HG02840 (cell line): ENCODE results near the gene RSPH10B.
A peak's percentile ranks its signal among the peaks of the same experiment; 100 is the strongest.
"Not testable (repeated sequence)": the region's sequence is repeated elsewhere in the genome, so short reads cannot be mapped to it uniquely, and the experiment has no call there.

Source experiments
- ATAC-seq: cut with Tn5 transposase; IDR thresholded peaks from one replicate; pipeline ENCODE4 v1.9.1; 2021; ENCODE audit warnings: mild to moderate bottlenecking, moderate library complexity, moderate number of reproducible peaks; ENCODE audit not compliant: unreplicated experiment, low FRiP score

RSPH10B gene

GRCh38 chr7:5930290-5930689 is 40.2 kb downstream of the RSPH10B start:
- not testable (repeated sequence) for ATAC-seq

DNA sequence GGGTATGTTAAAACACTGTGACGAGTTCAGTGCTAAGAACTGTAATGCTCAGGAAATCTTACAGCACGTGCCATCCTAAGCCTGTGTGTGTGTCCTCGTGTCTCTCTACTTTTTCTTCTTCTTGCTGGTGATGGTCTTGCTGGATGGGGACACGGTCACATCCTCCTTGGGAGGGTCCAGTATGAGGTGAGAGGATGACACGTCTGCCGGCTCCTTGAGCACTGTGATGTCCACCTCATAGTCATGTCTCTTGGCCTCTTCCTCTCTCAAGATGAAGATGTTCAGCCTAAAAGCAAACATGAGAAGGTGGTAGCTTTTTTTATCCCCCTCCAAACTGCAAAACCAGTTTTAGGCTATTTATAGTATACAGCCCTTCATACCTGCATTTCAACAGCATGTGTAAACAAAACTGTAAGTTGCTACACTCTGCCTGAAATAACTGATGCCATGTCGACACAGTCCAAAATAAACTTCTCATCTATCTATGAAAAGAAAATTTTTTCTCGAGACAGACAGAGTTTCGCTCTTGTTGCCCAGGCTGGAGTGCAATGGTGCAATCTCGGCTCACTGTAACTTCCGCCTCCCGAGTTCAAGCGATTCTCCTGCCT is 44.1 kb downstream of the RSPH10B start:
- ATAC-seq: not testable (repeated sequence)

DNA sequence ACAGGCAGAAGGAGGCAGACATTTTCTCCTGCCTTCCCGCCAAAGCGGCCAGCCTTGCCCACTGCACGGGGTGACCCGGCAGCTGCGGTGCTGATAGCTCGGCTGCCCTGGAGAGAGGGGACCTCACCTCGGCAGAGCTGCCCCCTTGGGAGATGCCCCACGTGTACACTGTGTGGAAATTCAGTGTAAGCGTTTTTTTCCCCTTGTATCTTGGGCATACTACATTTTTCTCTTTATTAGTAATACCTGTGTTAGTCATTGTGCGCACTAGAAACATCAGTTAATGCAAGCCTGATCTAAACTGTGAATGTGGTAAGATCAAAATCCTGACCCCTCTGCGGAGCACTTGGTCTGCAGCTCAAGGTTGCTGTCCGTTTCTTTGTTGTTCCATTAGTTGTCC is 45.9 kb downstream of the RSPH10B start:
- ATAC-seq: not testable (repeated sequence)

DNA sequence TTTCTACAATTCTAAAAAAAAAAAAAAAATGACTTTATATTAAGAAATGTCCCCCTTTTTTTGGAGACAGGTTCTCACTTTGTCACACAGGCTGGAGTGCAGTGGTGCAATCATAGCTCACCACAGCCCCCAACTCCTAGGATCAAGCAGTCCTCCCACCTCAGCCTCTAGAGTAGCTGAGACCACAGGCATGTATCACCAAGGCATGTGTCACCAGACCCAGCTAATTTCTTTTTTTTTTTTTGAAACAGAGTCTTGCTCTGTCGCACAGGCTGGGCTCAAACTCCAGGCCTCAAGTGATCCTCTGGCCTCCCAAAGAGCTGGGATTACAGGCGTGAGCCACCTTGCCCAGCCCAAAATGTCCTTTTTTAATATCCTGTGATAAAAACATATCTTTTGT is 46.3 kb downstream of the RSPH10B start:
- ATAC-seq: not testable (repeated sequence)

GRCh38 chr7:5916529-5916928 is 54.0 kb downstream of the RSPH10B start:
- ATAC-seq: not testable (repeated sequence)

DNA sequence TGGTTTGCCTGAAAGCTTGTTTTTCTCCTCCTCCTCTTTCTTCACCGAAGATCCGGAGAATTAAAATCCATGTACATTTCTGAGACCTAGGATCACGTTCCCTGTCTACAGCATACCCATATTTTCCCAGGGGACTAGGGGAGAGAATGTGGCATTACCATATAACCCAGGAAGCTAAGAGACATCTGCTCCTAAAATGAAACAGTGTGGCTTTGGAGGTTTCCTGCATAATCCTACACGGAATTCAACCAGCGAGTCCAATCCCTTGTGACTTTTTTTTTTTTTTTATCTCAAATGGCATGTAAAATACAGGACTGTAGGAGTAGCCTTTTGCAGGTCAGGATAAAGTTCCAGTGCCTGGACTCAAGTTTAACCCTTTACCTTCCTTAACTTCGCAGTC is 61.7 kb downstream of the RSPH10B start:
- not testable (repeated sequence) for ATAC-seq

DNA sequence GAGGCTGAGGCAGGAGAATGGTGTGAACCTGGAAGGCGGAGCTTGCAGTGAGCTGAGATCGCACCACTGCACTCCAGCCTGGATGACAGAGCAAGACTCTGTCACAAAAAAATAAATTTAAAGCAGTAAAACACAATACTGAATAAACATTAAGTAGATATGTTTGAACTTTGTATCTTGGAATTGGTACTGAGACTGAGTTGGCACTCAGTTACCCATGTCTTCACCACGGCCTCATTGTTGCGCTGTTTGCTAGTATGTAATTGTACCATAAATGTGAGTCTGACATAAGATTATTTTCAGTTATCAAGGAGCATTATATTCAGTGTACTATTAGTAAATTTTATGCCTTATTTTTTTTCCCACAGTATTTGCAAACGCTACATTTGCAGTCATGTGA is 65.8 kb downstream of the RSPH10B start:
- ATAC-seq: not testable (repeated sequence)

DNA sequence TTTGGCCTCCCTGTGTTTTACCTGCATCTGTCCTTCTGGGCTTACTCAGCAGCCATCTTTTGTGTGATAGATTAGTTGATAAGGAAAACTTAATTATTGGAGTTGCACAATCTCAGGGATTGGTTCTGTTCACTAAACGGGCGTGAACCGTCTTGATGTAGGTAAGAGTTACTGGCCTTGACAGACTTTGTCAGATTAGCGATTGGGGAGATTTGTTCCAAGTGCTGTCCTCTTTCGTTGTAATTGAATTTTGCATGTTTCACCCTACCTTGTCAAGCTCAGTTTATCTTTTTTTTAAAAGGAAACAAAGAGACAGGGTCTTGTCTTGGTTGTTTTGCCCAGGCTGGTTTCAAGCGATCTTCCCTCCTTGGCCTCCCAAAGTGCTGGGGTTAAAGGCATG is 67.5 kb downstream of the RSPH10B start:
- not testable (repeated sequence) for ATAC-seq

- peak; percentile 82 for ATAC-seq
Measured at GRCh38 chr7:5898480-5899224, 71.8 kb downstream of the RSPH10B start, which contains the start of gene CCZ1. CCZ1 (plus strand) TSS chr7:5898733; CDS start chr7:5898800, 67 bp downstream.

- not testable (repeated sequence) for ATAC-seq
Measured at GRCh38 chr7:5897369-5897919, 73.0 kb downstream of the RSPH10B start.

DNA sequence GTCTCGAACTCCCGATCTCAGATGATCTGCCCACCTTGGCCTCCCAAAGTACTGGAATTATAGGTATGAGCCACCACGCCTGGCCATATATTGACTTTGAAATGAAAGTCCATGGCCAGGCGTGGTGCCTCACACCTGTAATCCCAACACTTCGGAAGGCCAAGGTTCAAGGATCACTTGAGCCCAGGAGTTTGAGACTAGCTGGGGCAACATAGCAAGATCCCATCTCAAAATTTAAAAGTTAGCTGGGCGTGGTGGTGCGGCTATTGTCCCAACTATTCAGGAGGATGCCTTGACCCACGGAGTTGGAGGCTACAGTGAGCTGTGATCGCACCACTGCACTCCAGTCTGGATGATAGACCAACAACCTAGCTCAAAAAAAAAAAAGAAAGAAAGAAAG is 78.0 kb downstream of the RSPH10B start:
- ATAC-seq: no peak

DNA sequence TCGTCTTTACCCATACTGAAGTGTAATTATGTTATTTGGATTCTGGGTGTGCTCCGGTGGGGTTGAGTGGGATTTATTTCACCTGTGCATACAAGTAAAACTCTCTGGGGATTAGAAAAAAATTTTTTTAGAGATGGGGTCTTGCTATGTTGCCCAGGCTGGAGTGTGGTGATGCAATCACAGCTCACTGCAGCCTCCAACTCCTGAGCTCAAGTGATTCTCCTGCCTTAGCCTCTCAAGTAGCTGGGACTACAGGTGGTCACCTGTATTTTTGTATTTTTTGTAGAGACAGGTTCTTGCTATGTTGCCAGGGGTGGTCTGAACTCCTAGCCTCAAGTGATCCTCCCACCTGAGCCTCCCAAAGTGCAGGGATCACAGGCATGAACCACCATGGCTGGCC is 80.2 kb downstream of the RSPH10B start:
- ATAC-seq: not testable (repeated sequence)

DNA sequence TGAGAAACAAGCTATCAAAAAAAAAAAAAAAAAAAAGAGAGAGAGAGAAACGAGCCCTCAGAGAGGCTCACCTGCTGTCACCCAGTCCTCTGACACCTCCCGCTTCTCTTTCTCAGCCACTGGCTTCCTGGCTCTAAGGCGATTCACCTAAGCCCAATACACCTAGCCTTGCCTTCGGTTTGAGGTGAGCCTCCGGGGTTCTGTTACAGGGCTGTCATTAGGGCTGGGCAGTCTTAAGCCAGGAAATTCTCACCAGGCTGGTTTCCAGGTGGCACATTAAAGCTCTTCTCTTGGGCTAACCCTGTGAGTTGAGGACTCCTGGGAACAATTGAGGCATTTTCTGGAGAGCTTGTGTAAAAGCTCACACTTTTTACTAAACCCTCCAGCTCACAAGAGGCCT is 82.5 kb downstream of the RSPH10B start:
- not testable (repeated sequence) for ATAC-seq

GRCh38 chr7:5884431-5884830 is 86.1 kb downstream of the RSPH10B start:
- not testable (repeated sequence) for ATAC-seq

DNA sequence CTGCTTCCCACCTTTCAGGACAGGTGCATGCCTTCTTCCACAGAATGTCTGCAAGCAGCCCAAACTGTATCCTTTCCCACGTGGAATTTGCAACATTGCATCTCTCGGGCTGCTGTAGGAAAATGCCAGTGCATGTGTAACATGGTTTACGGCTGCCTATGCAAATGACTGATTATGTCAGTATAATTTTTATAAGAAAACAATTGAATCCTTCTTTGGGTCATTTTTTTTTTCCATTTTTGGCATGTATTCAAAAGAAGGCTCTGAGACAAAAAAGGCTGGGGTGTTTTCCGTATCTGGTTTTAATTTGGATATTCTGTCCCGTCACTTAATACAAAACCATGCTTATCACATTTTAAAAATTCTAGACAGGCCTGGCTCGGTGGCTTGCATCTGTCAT is 90.4 kb downstream of the RSPH10B start:
- not testable (repeated sequence) for ATAC-seq

DNA sequence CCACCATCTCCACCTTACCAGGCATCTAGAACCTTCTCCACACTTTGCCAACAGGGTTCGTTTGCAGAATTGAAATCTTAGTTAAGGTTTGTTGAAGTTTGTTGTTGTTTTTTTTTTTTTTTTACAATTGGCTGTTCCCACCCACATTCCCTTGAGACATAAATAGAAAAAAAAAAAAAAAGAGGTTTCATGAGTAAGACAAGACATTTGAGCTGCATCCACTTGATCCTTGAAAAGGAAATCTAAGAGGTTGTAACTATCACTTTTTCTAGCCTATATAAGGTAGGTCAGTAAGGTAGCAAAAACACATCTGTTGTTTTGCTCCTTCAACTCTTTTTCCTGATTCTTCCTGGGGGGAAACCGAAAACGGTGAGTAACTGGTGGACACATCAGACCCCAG is 90.9 kb downstream of the RSPH10B start:
- ATAC-seq: not testable (repeated sequence)
